Measurements from ENCODE around the gene ARHGAP15.

Gene ARHGAP15

DNA sequence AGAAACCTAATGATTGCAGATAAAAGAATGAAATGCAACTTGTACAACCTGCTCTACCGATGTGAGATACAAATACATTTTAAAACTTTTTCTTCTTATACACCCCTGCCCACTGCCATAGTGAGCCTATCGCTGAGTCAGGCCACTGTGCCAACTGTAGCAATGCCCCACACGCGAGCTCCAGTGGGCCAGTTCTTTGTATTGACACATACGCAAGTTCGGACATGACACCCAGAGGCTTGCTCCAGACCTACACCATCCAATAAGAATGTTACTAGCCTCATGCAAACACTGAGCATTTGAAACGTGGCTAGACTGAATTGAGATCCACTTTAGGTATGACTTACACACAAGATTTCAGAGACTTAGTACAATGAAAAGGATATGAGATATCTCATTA, 340.1 kb downstream of the ARHGAP15 start:
- Histone ChIP-seq H3K9ac (ENCODE audit: low read length) (no peak overlapping the region), H3K9me3 (ENCODE audit: control insufficient read depth, low read length) (no peaks in the 10 kb centered on the region), H3K4me1 (ENCODE audit: control insufficient read depth, insufficient read depth, low read length) (peaks cover 18% of the 10 kb centered on the region), H3K27me3 (replicated peaks; ENCODE audit: control insufficient read depth, insufficient read depth, low read length) (no peaks in the 10 kb centered on the region), H3K4me3 (ENCODE audit: low read length) (no peak overlapping the region), H3K36me3 (ENCODE audit: control insufficient read depth, insufficient read depth, low read length, severe bottlenecking) (no peaks in the 10 kb centered on the region)
- no peak for DNase-seq (ENCODE audit: low read depth)

DNA sequence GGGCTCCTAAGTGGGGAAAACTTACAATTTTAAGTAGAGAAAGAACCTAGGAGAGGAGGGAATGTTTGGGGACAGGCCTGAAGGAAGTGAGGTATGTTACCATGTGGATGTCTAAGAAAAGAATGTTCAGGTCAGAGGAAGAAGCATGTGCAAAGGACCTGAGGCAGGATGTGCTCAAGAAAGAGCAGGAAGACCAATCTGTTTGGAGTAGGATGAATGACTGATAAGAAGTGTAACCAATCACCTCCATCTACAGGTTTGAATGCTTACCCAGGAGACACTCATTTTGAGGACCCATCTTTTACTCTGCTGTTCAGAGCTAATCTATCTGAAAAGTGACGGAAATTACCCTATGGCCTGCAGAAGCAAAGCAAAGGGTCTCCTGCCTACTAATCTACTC, 342.3 kb downstream of the ARHGAP15 start:
- no peaks in the 10 kb centered on the region for H3K36me3 ChIP-seq (ENCODE audit: control insufficient read depth, insufficient read depth, low read length, severe bottlenecking)
- H3K27me3 ChIP-seq (replicated peaks; ENCODE audit: control insufficient read depth, insufficient read depth, low read length): no peaks in the 10 kb centered on the region
- peaks cover 40% of the 10 kb centered on the region for H3K4me1 ChIP-seq (ENCODE audit: control insufficient read depth, insufficient read depth, low read length)
- DNase-seq (ENCODE audit: low read depth): no peak
- no peak overlapping the region for H3K9ac ChIP-seq (ENCODE audit: low read length)
- no peak overlapping the region for H3K4me3 ChIP-seq (ENCODE audit: low read length)
- H3K9me3 ChIP-seq (ENCODE audit: control insufficient read depth, low read length): no peaks in the 10 kb centered on the region

DNA sequence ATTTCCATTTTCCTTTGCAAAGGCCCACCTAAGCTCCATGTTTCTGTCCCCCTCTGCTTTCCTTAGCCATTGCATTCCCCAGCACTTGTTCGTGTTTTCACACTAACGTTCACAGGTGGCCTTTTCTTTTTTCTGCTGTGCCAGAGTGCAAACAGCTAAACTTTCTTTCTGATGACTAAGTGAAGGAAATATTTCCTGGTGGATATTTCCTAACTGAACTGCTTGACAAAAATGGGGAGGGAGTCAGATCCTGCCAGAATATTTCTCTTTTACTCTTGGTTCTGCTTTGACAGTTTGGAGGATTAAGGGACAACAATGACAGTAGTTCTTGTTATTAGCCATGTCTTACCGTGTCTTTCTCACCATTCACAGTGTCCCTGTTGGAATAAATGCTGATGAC, 344.0 kb downstream of the ARHGAP15 start:
- Histone ChIP-seq H3K36me3 (ENCODE audit: control insufficient read depth, insufficient read depth, low read length, severe bottlenecking) (no peaks in the 10 kb centered on the region), H3K9me3 (ENCODE audit: control insufficient read depth, low read length) (no peaks in the 10 kb centered on the region), H3K27me3 (replicated peaks; ENCODE audit: control insufficient read depth, insufficient read depth, low read length) (no peaks in the 10 kb centered on the region), H3K9ac (ENCODE audit: low read length) (peak overlapping the region; percentile 31), H3K4me1 (ENCODE audit: control insufficient read depth, insufficient read depth, low read length) (peaks cover 40% of the 10 kb centered on the region), H3K4me3 (ENCODE audit: low read length) (peak overlapping the region; percentile 31)
- DNase-seq (ENCODE audit: low read depth): peak; percentile 71

DNA sequence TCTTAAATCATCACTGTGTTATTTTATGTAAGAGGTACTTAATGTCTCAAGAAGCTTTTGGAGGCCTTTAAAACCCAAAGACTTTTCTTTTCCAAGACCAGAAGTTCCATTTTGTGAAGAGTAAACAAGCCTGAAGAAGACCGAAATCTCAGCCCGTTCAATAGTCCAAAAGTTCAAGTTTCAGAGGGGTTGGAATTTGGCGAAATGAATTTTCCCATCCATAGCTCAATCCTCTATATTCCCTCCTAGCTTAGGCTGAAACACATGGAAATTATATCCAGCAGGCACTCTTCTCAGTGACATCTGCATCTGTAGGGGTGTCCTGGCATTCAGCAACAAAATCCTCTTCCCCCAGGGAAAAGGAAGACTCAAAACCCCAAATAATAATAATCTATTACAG, 344.6 kb downstream of the ARHGAP15 start:
- Histone ChIP-seq H3K27me3 (replicated peaks; ENCODE audit: control insufficient read depth, insufficient read depth, low read length) (no peaks in the 10 kb centered on the region), H3K4me3 (ENCODE audit: low read length) (peak overlapping the region; percentile 24), H3K4me1 (ENCODE audit: control insufficient read depth, insufficient read depth, low read length) (peaks cover 40% of the 10 kb centered on the region), H3K9me3 (ENCODE audit: control insufficient read depth, low read length) (no peaks in the 10 kb centered on the region), H3K36me3 (ENCODE audit: control insufficient read depth, insufficient read depth, low read length, severe bottlenecking) (no peaks in the 10 kb centered on the region), H3K9ac (ENCODE audit: low read length) (peak overlapping the region; percentile 31)
- no peak for DNase-seq (ENCODE audit: low read depth)

DNA sequence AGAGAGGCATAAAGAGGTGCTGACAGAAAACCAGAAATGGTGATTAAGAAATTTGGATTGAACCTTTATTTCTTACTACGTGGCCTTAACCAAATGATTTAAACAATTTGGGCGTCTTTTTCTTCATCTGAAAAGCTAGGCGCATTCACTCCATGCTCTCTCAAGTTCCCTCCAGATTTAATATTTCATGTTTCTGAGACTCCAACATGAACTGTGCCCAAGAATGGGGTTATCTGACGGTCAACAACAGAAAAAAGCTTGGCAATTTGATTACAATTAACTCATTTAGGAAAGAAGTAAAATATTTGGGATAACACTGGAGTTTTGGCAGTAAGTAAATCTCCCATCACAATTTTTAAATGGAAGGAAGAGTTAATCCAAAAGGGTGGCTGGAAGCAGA, 345.4 kb downstream of the ARHGAP15 start:
- Histone ChIP-seq H3K9me3 (ENCODE audit: control insufficient read depth, low read length) (no peaks in the 10 kb centered on the region), H3K9ac (ENCODE audit: low read length) (no peak overlapping the region), H3K36me3 (ENCODE audit: control insufficient read depth, insufficient read depth, low read length, severe bottlenecking) (no peaks in the 10 kb centered on the region), H3K4me3 (ENCODE audit: low read length) (no peak overlapping the region), H3K4me1 (ENCODE audit: control insufficient read depth, insufficient read depth, low read length) (peaks cover 40% of the 10 kb centered on the region), H3K27me3 (replicated peaks; ENCODE audit: control insufficient read depth, insufficient read depth, low read length) (no peaks in the 10 kb centered on the region)
- DNase-seq (ENCODE audit: low read depth): no peak

DNA sequence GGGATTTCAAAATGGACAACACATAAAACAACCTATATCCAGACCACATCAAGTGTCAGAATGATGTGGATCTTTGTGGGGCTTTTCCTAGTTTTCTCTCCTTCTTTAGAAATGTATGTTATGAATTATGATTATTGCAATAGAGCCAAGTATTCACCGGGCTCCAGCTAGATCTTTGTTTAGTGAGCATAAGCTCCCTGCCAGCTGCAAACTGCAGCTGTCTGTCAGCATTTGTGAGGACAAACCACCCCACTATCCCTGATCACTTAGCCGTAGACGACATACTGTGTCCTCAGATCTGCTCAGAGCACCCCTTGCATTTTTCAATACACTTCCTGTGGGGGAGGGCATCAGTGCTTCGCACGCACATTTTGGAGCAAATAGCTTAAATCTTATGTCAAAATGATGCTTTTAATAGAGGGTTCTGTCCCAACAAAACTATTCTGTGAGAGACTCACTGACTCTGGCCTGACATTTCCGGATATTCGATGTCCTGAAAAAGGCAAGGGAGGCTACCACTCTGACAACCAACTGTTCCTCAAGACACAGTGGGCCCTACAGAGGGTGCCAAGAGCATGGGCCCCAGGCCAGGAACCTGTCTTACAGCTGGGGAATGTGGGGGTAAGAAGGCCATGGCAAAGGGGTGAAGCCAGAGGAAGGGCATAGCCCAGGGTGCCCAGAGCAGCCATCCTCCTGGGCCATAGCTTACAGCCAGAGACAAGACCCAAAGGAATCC, 346.0 kb downstream of the ARHGAP15 start:
- no peak overlapping the region for H3K4me3 ChIP-seq (ENCODE audit: low read length)
- H3K4me1 ChIP-seq (ENCODE audit: control insufficient read depth, insufficient read depth, low read length): peaks cover 42% of the 10 kb centered on the region
- H3K36me3 ChIP-seq (ENCODE audit: control insufficient read depth, insufficient read depth, low read length, severe bottlenecking): no peaks in the 10 kb centered on the region
- H3K9ac ChIP-seq (ENCODE audit: low read length): peak overlapping the region; percentile 14
- no peaks in the 10 kb centered on the region for H3K27me3 ChIP-seq (replicated peaks; ENCODE audit: control insufficient read depth, insufficient read depth, low read length)
- no peaks in the 10 kb centered on the region for H3K9me3 ChIP-seq (ENCODE audit: control insufficient read depth, low read length)
- DNase-seq (ENCODE audit: low read depth): peak; percentile 11

DNA sequence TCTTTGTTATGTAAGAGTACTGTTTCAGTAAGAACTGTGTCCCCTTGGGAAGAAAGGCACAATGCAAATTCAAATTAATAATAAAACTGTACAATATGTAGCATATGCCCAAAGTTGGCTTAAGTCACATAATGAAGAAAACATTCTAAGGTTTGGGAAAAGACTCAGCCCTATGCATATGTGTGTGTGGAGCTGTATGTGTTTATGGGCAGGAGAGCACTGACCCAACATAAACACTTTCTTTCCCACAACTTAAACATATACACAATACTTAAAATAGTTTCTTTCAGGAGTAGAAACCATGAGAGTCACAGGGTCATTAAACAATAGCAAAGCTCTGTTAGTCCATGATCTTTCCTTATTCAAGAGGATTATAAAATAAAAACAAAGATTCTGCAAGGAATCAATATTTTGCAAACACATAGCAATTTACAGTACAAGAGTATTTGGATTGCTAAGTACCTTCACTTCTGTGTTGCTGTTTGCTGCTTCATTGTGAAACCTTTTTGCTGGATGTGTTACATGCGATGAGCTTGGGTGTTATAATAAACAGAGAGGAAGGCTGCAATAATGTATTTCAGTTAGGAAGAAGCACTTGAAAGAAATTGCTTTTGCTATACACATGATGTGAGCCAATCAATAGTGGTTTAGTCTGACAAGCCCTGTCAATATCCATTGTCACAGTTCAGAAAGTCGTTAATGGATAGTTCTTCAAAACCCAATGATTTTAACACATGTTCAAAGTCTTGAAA, 347.3 kb downstream of the ARHGAP15 start:
- H3K4me1 ChIP-seq (ENCODE audit: control insufficient read depth, insufficient read depth, low read length): peaks cover 55% of the 10 kb centered on the region
- no peaks in the 10 kb centered on the region for H3K36me3 ChIP-seq (ENCODE audit: control insufficient read depth, insufficient read depth, low read length, severe bottlenecking)

DNA sequence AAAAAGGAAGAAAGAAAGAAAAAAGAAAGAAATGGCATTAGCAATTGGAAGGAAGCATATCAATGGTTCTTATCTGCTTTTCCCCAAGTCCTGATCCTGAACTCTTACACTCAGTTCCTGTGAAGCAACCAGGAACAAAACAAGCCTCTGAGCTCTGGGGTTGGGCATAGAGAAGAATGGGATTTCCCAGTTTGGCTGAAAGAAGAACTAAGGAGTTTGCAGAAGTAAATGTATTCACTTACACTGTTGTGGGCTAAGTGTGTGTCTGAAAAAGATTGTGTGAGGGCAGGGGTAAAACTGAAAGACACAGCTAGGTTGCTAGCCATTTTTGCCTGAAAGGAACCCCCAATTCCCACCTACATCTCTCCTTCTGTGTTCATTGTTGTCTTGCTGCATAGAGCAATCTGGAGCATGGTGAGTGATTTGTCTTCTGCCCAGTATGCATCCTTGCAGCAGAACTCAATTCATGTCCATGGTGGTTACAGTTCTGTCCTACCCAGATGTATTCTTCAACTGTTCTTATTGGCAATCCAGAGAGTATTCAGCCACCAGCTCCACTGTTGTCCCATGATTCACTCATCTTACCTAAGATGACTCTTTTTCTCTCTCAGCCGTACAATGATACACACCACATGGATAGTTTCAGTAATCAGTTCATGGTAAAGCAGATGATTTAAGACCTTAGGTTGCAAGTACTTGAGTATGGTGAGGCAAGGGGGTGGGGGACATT, 348.7 kb downstream of the ARHGAP15 start:
- Histone ChIP-seq H3K9ac (ENCODE audit: low read length) (no peak overlapping the region), H3K36me3 (ENCODE audit: control insufficient read depth, insufficient read depth, low read length, severe bottlenecking) (no peaks in the 10 kb centered on the region), H3K27me3 (replicated peaks; ENCODE audit: control insufficient read depth, insufficient read depth, low read length) (no peaks in the 10 kb centered on the region), H3K9me3 (ENCODE audit: control insufficient read depth, low read length) (no peaks in the 10 kb centered on the region), H3K4me1 (ENCODE audit: control insufficient read depth, insufficient read depth, low read length) (peaks cover 65% of the 10 kb centered on the region), H3K4me3 (ENCODE audit: low read length) (no peak overlapping the region)
- no peak for DNase-seq (ENCODE audit: low read depth)

More for the DNA sequence above, 347.3 kb downstream of the ARHGAP15 start:
- H3K27me3 ChIP-seq (replicated peaks; ENCODE audit: control insufficient read depth, insufficient read depth, low read length): no peaks in the 10 kb centered on the region
- DNase-seq (ENCODE audit: low read depth): peak; percentile 17
- no peak overlapping the region for H3K9ac ChIP-seq (ENCODE audit: low read length)
- H3K4me3 ChIP-seq (ENCODE audit: low read length): no peak overlapping the region
- H3K9me3 ChIP-seq (ENCODE audit: control insufficient read depth, low read length): no peaks in the 10 kb centered on the region

DNA sequence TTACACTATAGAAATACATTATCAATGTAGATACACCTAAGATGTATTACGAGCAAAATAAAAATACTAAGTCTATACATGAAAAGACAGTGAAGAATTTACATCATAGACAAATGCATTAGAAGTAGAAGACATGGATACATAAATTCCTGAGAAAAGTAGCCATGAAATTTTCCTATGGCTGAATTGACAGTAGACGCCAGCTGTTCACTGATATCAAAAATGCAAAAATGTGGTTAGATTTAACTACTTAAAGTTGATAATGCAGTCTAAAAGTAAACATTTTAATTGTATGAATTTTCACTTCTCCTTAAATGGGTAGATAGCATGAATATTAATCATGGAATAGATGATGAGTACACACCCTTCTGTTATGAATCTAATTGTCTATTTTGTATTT, 350.9 kb downstream of the ARHGAP15 start:
- no peak for DNase-seq (ENCODE audit: low read depth)
- peaks cover 45% of the 10 kb centered on the region for H3K4me1 ChIP-seq (ENCODE audit: control insufficient read depth, insufficient read depth, low read length)

DNA sequence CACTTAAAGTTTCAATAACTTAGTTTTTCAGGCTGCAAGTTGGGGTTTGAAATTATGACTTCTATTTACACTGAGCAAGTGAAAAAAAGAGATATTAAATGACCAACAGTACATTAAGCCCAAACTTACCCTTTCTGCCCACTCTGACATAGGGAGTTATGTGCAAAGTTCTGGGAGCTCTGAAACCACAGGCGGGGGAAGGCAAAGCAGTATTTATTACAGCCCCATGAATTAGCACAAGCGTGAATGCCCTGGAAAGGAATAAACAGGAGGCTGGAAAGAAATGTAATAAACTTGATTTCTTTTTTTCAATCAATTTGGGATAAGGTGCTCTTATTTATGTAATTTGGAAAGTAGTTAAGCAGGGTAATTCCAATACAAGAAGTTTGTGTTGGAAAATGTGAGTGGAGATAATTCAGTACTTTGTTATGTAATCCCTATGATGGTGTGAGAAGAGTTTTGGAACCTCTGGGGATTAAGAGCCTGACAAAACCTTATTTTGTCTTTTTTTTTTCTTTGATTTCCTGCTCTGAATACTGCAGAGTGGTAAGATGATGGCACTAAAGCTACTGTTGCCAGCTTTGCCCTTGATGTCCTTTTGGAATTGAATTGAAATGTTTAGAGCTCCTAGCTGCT, 351.5 kb downstream of the ARHGAP15 start:
- H3K9me3 ChIP-seq (ENCODE audit: control insufficient read depth, low read length): no peaks in the 10 kb centered on the region
- DNase-seq (ENCODE audit: low read depth): no peak

More for the DNA sequence above, 350.9 kb downstream of the ARHGAP15 start:
- Histone ChIP-seq H3K36me3 (ENCODE audit: control insufficient read depth, insufficient read depth, low read length, severe bottlenecking) (no peaks in the 10 kb centered on the region), H3K27me3 (replicated peaks; ENCODE audit: control insufficient read depth, insufficient read depth, low read length) (no peaks in the 10 kb centered on the region), H3K4me3 (ENCODE audit: low read length) (no peak overlapping the region), H3K9ac (ENCODE audit: low read length) (no peak overlapping the region), H3K9me3 (ENCODE audit: control insufficient read depth, low read length) (no peaks in the 10 kb centered on the region)

DNA sequence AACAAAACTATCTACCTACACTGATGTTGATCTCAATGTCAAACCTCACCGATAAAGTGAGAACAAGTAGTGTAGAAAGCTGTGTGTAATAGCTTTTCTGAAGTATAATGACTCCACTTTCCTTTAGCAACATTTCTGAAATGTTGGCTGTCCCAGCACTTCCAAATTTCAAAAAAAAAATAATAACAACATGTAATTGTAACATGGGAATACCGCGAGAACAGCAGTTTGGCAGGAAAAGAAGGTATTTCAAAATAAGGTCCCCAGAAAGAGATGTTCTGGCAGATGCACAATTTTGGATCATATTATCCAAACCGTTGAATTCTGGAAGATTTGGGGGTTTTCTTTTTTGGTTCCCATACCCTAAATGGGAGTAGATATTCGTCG, 352.0 kb downstream of the ARHGAP15 start:
- Histone ChIP-seq H3K9me3 (ENCODE audit: control insufficient read depth, low read length) (no peaks in the 10 kb centered on the region), H3K27me3 (replicated peaks; ENCODE audit: control insufficient read depth, insufficient read depth, low read length) (no peaks in the 10 kb centered on the region), H3K4me3 (ENCODE audit: low read length) (peak overlapping the region; percentile 12), H3K9ac (ENCODE audit: low read length) (peak overlapping the region; percentile 22), H3K36me3 (ENCODE audit: control insufficient read depth, insufficient read depth, low read length, severe bottlenecking) (no peaks in the 10 kb centered on the region), H3K4me1 (ENCODE audit: control insufficient read depth, insufficient read depth, low read length) (peaks cover 34% of the 10 kb centered on the region)
- no peak for DNase-seq (ENCODE audit: low read depth)

More for the DNA sequence above, 351.5 kb downstream of the ARHGAP15 start:
- no peaks in the 10 kb centered on the region for H3K36me3 ChIP-seq (ENCODE audit: control insufficient read depth, insufficient read depth, low read length, severe bottlenecking)
- peak overlapping the region; percentile 12 for H3K4me3 ChIP-seq (ENCODE audit: low read length)
- peak overlapping the region; percentile 22 for H3K9ac ChIP-seq (ENCODE audit: low read length)
- peaks cover 39% of the 10 kb centered on the region for H3K4me1 ChIP-seq (ENCODE audit: control insufficient read depth, insufficient read depth, low read length)
- H3K27me3 ChIP-seq (replicated peaks; ENCODE audit: control insufficient read depth, insufficient read depth, low read length): no peaks in the 10 kb centered on the region
